Smooth muscle cell (in vitro differentiated cells): ENCODE measurements around the gene MUC6. TPM values are rescaled to one million over a fixed set of nuclear protein-coding genes. Genes with fewer than 3 reads are reported as not detected.

Source experiments
- DNase-seq: peaks from one replicate; lab custom pipeline; 2025; ENCODE audit not compliant: unreplicated experiment; lab: John Stamatoyannopoulos, UW
- H2AFZ ChIP-seq: fragments of 200-600 bp; sonication (generic); 2 replicates; pipeline ENCODE4 v1.6.0; 2016; ENCODE audit warnings: antibody characterized with exemption, low read depth, mild to moderate bottlenecking
- H3F3A ChIP-seq: fragments of 200-600 bp; sonication (generic); 2 replicates; pipeline ENCODE4 v1.6.0; 2017; ENCODE audit warnings: antibody characterized with exemption, low read depth
- H3K27ac ChIP-seq: fragments of 200-600 bp; sonication (generic); 2 replicates; pipeline ENCODE4 v1.5.1; 2016; ENCODE audit warnings: low read depth, mild to moderate bottlenecking
- H3K27me3 ChIP-seq: fragments of 200-600 bp; sonication (generic); 2 replicates; pipeline ENCODE4 v1.6.1; 2016; ENCODE audit warnings: low read depth, mild to moderate bottlenecking
- H3K36me3 ChIP-seq: fragments of 200-600 bp; sonication (generic); 2 replicates; pipeline ENCODE4 v1.5.1; 2016; ENCODE audit warnings: low read depth
- H3K4me1 ChIP-seq: fragments of 200-600 bp; sonication (generic); 2 replicates; pipeline ENCODE4 v1.5.1; 2016; ENCODE audit warnings: low read depth
- H3K4me2 ChIP-seq: fragments of 200-600 bp; sonication (generic); 2 replicates; pipeline ENCODE4 v1.6.0; 2016; ENCODE audit warnings: mild to moderate bottlenecking
- H3K4me3 ChIP-seq: fragments of 200-600 bp; sonication (generic); 2 replicates; pipeline ENCODE4 v1.5.1; 2016; ENCODE audit warnings: mild to moderate bottlenecking
- H3K79me2 ChIP-seq: fragments of 200-600 bp; sonication (generic); 2 replicates; pipeline ENCODE4 v1.6.0; 2016; ENCODE audit warnings: low read depth, mild to moderate bottlenecking
- H3K9ac ChIP-seq: fragments of 200-600 bp; sonication (generic); 2 replicates; pipeline ENCODE4 v1.6.0; 2016; ENCODE audit warnings: low read depth
- H3K9me3 ChIP-seq: fragments of 200-600 bp; sonication (generic); replicated peaks from 2 replicates; pipeline ENCODE4 v1.5.1; 2016; ENCODE audit warnings: low read depth
- H4K20me1 ChIP-seq: fragments of 200-600 bp; sonication (generic); 2 replicates; pipeline ENCODE4 v1.6.0; 2016; ENCODE audit warnings: low read depth
- WGBS: methylation state at CpG from one replicate; pipeline ENCODE4 v1.1.7; 2016; ENCODE audit warnings: low lambda C conversion rate; 5-methylcytosine and 5-hydroxymethylcytosine counted together
- polyA plus RNA-seq: library from polyadenylated mRNA; unstranded; fragments of >200 nt; fragmentation: Nextera tagmentation; extraction: Ambion mirVana; gene quantifications from 2 replicates; pipeline ENCODE4 v1.2.1, GENCODE V29; 2016
- total RNA-seq: library from RNA; depleted of rRNA; stranded (reverse); fragments of >200 nt; gene quantifications from 2 replicates; pipeline ENCODE4 v1.2.3, GENCODE V29; 2014
- TF ChIP-seq, protein P1 (sequence below): fragments of 200-600 bp; sonication (generic); IDR thresholded peaks from 2 replicates; pipeline ENCODE4 v1.5.1; 2017; ENCODE audit warnings: borderline replicate concordance, mild to moderate bottlenecking, antibody characterized with exemption; ENCODE audit not compliant: insufficient read depth, poor library complexity, severe bottlenecking

Gene MUC6
- total and polyA plus RNA-seq, 2 experiments from 2014 or later = not detected

DNA sequence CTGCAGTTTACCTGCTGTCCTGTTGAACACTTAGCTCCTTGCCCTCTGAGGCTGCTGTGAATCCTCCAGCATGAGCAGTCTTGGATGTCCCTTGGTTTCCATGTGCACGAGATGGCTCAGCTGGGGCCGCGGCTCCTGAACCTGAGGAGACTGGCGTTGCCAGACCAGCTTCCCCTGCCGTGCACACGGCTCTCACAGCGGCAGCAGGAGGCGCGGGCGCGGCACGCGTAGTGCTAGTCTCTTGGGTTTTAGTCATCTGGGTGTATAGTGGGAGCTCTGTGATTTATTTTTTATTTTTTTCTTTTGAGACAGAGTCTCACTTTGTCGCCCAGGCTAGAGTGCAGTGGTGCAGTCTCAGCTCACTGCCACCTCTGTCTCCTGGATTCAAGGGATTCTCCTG is 54.8 kb downstream of the MUC6 start:
- no peak overlapping the region for H3K4me3 ChIP-seq
- no peaks in the 10 kb centered on the region for H3F3A ChIP-seq
- no peak for DNase-seq
- H4K20me1 ChIP-seq = peaks cover 53% of the 10 kb centered on the region
- H3K4me1 ChIP-seq = no peaks in the 10 kb centered on the region
- no peak overlapping the region for H2AFZ ChIP-seq
- H3K9ac ChIP-seq = no peak overlapping the region
- H3K4me2 ChIP-seq = no peak overlapping the region
- H3K27me3 ChIP-seq = no peaks in the 10 kb centered on the region
- H3K36me3 ChIP-seq = no peaks in the 10 kb centered on the region
- TF ChIP-seq, protein P1, sequence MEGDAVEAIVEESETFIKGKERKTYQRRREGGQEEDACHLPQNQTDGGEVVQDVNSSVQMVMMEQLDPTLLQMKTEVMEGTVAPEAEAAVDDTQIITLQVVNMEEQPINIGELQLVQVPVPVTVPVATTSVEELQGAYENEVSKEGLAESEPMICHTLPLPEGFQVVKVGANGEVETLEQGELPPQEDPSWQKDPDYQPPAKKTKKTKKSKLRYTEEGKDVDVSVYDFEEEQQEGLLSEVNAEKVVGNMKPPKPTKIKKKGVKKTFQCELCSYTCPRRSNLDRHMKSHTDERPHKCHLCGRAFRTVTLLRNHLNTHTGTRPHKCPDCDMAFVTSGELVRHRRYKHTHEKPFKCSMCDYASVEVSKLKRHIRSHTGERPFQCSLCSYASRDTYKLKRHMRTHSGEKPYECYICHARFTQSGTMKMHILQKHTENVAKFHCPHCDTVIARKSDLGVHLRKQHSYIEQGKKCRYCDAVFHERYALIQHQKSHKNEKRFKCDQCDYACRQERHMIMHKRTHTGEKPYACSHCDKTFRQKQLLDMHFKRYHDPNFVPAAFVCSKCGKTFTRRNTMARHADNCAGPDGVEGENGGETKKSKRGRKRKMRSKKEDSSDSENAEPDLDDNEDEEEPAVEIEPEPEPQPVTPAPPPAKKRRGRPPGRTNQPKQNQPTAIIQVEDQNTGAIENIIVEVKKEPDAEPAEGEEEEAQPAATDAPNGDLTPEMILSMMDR = no peak
- peaks cover 9% of the 10 kb centered on the region for H3K79me2 ChIP-seq
- 98% methylated on average over 14 of the region's 14 CpGs for WGBS
- no peaks in the 10 kb centered on the region for H3K9me3 ChIP-seq
- H3K27ac ChIP-seq = no peak overlapping the region

DNA sequence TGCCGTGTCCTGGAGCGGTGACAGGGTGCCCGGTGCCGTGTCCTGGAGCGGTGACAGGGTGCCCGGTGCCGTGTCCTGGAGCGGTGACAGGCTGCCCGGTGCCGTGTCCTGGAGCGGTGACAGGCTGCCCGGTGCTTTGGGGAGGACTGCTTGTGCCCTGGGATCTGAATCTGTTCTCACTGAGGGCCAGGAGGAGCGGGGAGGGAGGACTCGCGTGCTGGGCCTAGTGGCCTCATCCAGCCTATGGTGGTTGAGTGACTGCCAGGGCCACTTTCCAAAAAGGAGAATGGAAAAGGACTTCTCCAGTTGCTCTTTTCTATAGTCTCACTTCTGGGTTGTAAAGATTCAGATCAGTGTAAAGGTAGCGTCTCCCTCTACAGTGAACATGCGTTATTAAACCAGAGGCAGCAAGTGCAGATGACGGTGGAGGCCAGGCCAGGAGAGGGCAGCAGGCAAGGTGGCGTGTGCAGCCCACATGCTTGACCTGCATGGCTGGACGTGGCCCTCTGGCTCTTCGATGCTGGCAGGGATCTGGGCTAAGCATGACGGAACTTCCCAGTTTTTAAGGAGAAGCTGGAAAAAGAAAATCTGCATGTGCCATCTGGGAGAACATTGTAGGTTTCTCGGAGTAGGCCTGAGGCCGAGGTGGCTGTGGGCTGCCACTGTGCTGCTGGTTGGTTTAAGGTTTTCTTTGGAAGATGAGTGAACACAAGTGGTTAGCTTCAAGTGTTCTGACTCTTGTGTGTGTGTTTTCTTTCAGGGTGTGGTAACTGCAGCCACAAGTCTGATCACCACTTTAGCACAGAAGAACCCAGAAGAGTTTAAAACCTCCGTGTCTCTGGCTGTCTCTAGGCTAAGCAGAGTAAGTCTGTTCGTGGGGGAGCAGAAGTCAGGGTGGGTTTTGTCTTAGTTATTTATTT is 55.8 kb downstream of the MUC6 start:
- H2AFZ ChIP-seq = no peak overlapping the region
- H3K79me2 ChIP-seq = peaks cover 9% of the 10 kb centered on the region
- H4K20me1 ChIP-seq = peaks cover 64% of the 10 kb centered on the region
- WGBS = 94% methylated on average over 26 of the region's 26 CpGs
- TF ChIP-seq, protein P1 = no peak
- no peaks in the 10 kb centered on the region for H3K36me3 ChIP-seq
- no peak overlapping the region for H3K4me3 ChIP-seq
- no peaks in the 10 kb centered on the region for H3K27me3 ChIP-seq
- no peak for DNase-seq
- no peaks in the 10 kb centered on the region for H3K4me1 ChIP-seq
- H3F3A ChIP-seq = no peaks in the 10 kb centered on the region
- no peaks in the 10 kb centered on the region for H3K9me3 ChIP-seq
- H3K4me2 ChIP-seq = no peak overlapping the region
- H3K27ac ChIP-seq = no peak overlapping the region
- H3K9ac ChIP-seq = no peak overlapping the region

DNA sequence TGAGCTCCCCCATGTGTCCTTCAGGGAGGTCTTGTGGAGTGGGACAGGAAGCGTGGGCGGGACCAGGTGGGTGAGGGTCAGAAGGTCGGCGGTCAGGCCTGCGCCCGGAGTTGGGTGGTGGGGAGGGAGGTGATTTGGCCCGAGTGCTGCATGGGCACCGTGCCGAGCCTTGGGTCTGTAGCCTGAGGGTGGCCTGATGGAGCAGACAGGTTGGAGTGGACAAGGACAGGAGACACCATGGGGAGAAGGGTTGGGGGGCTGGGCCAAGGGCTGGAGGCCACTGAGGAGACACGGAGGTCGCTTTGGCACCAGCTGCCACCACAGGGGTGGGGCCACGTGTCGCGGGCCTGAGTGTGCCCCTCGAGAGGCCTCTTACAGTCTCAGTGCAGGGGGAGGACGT is 57.7 kb downstream of the MUC6 start:
- WGBS = 96% methylated on average over 16 of the region's 16 CpGs
- Histone ChIP-seq H3K79me2 (peaks cover 5% of the 10 kb centered on the region), H3K27ac (no peak overlapping the region), H3K4me2 (no peak overlapping the region), H3K9me3 (no peaks in the 10 kb centered on the region), H3K4me1 (no peaks in the 10 kb centered on the region), H3K27me3 (no peaks in the 10 kb centered on the region), H4K20me1 (peaks cover 64% of the 10 kb centered on the region), H3F3A (no peaks in the 10 kb centered on the region), H3K9ac (no peak overlapping the region), H3K4me3 (no peak overlapping the region), H2AFZ (no peak overlapping the region), H3K36me3 (no peaks in the 10 kb centered on the region)
- TF ChIP-seq, protein P1 = no peak
- DNase-seq = no peak
